GM19351 (cell line): ENCODE measurements around the gene ZFP92.
A peak's percentile ranks its signal among the peaks of the same experiment; 100 is the strongest.
"Not testable (repeated sequence)": the region's sequence is repeated elsewhere in the genome, so short reads cannot be mapped to it uniquely, and the experiment has no call there.

Experiments used
- ATAC-seq: cut with Tn5 transposase; IDR thresholded peaks from one replicate; pipeline ENCODE4 v1.9.1; 2021; ENCODE audit warnings: mild to moderate bottlenecking, moderate library complexity; ENCODE audit not compliant: unreplicated experiment

Gene ZFP92

DNA sequence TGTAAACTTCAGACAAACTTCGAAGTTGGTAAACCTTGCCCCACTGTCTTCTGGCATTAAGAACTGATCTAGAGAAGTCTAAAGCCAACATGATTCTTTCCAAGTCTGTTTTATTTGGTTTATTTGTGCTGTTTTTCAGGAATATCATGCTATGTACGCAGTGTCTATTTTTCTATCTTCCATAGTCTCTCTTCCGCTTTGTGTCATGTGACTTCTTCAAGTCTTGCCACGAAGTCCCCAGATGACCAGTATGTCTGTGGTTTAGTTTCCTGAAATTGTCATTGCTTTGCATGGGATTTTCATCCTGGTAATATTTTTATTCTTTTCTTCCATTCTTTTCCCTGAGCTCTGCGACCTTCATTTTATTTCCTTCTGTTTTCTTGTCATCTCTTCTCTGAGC, 25.2 kb upstream of the ZFP92 start:
- ATAC-seq: no peak

DNA sequence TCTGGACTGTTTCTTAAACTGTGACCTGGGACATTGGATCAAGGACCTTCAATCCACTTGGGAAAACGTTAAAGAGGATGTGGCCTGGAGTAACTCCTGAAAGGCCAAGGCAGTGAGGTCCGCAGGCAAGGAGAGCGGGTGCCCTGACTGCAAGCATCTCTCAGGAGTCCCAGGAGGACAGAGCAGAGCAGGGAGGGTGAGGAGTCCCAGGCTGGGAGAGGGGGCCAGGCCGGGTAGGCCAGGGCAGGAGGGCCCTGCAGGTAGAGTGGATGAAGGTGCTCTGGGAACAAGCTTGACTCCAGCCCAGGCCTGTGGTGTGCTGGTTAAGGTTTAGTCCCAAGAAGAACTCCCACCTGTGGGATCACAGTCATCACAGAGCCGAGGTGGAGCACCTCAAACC, 23.9 kb upstream of the ZFP92 start:
- ATAC-seq: no peak

DNA sequence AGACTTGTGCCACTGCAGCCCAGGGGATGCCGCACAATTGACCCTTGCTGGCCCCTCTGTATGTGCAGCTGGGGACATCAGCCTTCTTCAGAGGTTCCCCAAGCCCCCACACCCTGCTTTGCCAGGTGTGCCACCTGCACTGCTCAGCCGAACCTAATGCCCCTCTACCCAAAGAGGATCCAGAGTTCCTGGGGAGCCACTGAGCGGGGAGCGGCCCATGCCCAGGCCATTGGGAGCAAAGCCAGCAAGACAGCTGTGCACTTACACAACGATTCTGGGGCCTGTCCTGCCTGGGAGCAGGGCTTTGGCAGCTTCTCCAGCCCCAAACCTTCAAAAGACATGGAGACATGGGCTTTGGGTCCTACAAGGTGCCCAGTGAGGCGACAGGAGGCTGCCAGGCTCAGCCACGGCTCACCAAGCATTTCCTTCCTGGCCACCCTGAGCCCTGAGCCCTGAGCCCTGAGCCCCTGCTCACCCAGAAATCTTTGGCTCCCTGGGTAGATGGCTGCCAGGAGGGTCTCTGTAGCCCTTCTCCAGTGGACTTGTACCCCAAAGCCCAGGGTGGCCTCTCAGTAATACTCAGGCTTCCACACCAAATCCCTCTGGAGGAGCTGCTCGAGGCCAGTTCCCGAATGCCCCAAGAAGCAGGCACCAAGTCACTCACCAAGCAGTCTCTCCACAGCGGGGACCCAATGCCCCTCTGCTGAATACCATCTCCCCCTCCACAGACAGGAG, 23.1 kb upstream of the ZFP92 start:
- no peak for ATAC-seq

DNA sequence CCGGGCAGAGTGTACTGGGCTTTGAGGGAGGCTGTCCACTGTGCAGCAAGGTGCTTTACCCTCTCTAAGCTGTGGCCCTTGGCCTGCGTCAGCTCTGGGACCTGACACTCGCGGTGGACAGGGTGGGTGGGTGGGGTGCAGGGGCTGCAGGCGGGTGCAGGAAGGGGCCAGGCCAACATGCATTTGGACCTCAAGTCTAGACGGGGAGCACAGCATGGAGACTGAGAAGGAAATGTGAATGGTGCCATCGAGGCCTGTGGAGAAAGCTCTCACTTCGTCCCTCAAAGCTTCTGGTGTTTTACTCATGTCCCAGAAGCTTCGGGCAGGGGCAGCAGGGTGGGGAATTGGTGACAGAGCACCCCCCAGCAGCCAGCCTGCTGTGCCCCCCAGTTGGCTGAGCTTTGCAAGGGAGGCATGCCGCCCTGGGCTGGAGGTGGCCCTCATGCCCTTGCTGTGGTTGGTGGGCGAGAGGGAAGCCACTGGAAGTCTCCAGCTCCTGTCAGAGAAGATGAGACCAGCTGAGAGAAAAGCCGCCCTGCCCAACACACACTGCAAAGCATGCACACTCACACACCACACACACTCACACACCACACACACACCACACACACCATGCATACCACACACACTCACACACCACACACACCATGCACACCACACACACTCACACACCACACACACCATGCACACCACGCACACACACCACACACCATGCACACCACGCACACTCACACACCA, 22.4 kb upstream of the ZFP92 start:
- ATAC-seq: no peak

DNA sequence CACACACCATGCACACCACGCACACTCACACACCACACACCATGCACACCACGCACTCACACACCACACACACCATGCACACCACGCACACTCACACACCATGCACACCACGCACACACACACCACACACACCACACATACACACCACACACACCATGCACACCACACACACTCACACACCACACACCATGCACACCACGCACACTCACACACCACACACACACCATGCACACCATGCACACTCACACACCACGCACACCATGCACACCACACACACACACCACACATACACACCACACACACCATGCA, 21.9 kb upstream of the ZFP92 start:
- not testable (repeated sequence) for ATAC-seq

DNA sequence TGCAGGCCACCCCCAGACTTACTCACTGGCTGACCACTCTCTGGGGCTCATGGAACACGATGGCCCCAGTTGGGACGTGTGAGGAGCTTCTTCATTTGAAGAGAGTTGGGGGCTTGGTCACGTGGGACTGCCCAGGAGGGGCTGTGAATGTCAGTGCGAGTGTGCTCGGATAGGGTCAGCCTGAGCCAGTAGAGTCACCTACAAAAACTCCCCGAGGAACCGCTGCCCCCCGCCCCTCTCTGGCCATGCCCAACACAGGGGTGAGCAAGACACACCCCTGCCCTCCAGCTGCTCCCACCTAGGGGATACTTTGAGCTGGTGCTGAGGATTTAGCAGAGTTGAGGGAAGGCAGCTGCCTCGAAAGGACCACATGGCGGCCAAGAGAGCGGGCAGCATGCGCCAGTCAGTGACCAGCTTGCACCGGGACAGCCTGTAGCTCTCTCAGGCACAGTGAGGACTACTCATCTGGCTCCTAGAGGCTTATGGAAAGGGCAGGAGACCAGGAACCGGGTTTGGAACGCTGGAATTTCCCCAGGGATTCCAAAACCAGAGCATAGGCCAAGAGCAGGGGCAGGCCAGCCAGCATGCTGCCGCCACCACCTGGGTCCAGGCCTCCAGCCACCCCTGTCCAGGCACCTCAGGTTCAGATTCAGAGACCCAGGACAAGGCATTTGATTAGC, 18.5 kb upstream of the ZFP92 start:
- ATAC-seq: no peak

DNA sequence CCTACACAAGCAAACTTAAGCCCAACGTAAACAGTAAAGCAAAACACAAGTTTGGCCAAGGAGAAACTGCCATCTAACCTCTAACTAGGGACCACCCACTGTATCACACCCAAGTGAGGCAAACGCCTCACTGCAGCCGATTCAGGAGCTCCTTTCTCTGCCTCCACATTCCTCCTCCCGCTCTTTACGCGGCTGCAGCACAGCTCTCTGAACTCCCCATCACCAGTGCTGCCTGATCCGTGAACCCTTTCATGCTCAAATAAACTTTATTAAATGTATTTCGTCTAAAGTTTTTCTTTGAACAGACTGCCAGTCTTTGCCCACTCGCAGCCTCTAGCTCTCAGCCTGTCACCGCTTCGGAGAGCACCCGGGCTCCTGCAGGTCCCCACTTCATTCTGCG, 16.7 kb upstream of the ZFP92 start:
- no peak for ATAC-seq

DNA sequence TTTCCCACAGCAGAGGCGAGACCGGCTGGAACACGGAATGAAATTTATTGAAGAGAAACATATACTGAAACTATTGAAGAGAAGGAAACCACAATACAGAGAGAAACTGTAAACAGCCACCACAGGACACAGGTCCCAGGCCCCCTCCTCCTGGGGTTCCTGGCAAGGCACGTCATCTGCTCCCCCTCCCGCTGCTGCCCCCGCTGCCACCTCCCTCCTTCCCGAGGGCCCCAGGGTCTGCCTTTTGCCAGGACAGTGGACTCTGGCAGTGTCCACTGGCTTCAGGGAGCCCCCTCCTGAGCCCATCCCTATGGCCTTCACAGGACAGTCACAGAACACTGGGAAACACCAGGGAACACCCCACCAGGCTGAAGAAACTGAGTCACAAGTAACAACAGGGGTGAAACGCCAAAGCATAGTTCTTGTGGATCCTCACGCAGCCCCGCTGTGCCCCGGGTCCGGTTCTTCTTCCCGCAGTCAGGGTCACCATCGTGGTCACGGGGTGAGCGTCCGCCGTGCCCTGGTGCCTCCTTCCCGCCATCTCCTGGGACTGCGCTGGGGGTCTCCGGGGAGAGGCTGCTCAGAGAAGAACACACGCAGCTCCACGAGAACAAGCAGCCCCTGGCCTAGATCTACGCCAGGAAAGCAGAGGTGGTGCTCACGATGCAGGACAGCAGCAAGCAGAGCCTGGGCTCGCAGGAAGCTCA, 15.5 kb upstream of the ZFP92 start:
- ATAC-seq: no peak

DNA sequence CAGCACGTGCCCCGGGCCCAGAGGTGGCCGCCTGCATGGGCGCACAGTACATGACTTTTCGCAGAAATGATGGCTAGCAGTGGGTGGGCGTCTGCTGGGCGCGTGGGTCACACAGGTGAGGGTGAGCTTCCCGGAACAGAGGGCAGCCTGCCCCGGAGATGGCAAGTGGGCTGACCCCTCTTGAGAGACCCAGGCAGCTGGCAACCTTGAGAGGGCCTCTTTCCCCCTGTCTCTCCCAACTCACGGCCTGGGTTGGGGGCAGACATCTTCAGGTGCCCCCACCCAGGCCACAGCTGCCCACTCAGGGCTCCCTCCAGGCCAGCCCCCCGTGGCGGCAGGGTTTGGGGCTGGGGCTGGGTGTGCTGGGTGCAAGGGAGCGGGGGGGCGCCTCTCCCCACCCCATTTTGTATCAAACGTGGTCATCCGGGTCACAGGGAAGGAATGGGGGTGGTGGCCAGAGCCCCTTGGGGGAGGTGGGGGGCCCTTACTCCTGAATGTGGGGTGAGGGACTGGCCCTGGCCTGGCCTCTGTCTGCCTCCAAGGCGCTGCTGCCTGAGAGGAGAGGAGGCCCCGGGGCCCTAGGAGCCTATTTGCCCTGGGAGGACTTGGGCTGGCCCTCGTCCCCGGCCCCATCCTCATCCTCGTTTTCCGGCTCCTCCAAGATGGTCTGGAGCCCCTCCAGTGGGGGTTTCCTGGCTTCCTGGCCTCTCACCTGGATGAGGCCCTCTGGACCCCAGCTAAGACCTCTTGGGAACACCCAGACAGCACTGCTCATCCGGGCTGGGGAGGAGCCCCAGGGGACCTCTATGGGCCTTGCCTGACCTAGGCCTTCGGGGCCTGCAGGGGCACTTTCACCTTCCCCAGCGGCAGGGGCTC, 14.7 kb upstream of the ZFP92 start:
- ATAC-seq: no peak

DNA sequence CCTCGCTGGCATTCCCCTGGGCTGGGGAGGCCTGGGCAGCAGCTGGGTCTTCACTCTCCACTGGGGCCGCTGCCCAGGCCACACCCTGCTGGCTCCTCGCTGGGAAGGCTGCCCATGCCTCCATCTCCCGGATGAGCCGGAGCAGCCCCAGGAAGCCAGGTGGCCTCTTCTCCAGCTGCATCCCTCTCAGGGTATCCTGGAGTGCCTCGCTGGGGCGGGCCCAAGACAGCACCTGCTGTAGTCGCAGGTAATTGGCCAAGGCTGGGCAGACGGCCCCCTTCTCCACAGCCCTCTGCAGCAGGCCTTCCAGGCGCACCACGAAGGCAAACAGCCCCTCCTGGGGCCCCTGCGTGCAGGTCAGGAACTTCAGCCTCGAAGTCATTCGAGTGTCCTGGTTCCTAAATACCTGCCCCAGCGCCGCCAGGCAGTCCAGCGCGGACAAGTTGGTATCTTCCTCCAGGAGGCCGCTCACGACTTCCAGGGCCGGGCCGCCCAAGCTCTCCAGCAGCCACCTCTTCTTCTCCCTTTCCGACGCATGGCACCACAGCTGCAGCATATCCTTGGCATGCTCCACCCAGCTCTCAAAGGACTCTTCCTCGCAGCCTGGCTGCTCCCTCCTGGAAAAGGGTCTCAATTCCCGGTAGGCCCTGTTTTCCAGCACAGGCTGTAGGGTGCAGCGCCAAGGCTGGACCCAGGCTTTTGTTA, 13.9 kb upstream of the ZFP92 start:
- no peak for ATAC-seq

DNA sequence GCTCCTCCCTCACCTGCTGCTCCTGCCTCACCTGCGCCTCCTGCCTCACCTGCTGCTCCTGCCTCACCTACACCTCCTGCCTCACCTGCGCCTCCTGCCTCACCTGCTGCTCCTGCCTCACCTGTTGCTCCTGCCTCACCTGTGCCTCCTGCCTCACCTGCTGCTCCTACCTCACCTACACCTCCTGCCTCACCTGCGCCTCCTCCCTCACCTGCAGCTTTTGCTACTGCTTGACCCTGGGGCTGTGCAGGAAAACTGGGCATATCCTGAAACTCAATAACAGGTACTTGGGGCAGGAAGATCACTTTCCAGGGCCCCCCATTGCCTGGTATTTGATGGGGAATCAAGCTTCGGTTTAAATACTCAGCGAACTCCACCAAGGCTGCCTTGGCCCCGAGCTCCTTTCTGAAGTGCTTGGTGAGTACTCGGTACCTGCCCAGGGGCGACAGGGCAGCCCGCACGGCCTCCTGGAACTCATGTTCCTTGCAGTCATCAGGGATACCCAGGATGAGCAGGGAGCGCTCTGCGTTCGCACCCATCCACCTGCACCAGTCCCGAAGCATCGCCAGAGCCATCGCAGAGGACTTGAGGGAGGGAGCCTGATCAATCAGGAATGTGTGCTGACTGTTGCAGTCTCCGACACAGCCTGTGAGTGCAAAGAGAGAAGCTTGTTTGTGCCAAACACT, 12.9 kb upstream of the ZFP92 start:
- no peak for ATAC-seq

DNA sequence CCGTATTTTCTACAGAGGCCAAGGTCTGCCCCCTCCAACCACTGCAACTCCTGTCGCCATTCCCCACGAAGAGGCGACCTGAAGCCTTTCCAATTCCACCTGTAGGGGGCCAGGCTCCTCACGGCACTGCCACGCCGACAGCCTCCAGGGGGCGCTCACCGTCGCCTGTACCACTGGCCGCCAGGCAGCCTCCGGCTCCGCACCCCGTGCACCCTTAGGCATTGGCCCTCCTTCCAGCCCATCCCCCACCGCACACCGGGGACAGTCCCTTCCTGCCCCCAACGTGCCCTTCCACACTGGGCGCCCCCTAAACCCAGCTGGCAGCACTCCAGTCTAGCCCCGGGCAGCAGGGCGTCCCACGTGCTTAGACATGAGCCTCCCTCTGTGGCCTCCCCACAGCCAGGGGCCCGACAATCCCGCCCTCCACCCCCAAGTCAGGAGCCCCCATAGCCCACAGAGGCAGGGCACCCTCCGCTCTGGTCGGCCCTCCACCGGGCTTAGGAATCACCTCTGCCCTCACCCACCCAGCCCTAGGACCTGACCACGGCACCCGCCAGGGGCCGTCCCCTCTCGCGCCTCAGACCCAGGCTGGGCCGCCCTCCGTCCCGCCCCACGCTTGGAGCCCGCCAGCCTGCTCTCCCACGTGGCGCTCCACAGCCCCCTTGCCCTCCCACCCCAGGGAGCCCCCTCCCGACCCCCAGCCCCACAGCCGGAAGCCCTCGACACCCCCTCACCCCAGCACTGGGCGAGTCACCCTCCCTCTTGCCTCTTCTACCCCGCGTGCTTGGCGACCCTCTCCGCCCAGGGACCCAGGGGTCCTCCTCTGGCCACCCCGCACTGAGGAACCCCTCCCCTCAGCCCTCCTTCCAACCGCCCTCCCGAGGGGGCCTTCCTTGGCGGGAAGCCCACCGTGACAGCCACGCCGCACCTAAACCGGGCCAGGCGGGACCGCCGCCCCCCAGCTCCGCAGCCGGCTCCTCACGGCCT, 10.8 kb upstream of the ZFP92 start:
- ATAC-seq: peak; percentile 77

DNA sequence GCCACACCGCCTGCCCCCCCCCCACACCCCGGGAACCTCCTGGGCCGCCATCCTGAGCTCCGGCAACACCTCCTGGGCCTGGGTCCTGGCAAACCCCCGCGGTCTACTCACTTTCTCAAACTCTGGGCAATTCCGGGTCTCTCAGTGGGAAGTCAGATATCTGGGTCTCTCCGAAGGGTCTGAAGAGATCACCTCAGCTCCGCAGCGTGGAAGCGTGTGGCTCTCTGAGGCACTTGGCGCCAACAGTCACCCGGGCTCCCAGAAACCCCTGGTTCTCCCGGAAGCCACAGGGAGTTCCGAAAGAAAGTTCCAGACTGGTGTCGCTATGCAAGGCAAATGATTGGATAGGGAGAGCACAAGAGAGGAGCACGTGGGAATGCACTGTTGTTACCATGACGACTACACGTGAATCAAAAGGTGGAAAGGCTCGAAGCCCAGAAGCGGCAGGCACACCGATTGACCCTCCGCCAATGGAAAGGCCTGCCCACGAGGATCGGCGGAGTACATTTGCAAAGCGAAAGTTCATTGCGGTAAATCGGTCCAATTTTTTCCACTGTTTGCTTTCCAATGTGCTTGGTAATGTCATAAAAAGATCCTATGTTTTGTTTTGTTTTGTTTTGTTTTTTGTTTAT, 10.0 kb upstream of the ZFP92 start, which contains the start of gene PNMA6E:
Gene PNMA6E, minus strand, starts transcription at position 218 of the 632 bp plus-strand sequence. CDS start 2,501 bp downstream, outside the sequence.
- no peak for ATAC-seq

DNA sequence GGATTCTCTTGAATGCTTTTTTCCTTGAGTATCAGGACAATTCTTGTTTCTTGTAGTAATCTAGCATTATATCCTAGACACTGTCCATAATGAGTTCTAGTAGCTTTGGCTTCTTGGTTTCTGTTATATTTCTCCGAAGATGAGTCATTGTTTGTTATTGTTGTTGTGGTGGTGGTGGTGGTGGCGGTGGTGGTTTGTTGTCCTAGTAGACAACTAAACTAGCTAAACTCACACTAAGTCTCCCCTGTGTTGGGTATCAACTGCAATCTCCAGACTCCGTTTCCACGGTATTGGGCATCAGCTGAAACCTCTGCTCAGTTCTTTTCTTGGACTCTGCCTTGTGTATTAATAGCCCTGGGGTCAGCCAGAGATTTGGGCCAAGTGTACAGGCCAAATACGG, 6.9 kb upstream of the ZFP92 start:
- not testable (repeated sequence) for ATAC-seq

DNA sequence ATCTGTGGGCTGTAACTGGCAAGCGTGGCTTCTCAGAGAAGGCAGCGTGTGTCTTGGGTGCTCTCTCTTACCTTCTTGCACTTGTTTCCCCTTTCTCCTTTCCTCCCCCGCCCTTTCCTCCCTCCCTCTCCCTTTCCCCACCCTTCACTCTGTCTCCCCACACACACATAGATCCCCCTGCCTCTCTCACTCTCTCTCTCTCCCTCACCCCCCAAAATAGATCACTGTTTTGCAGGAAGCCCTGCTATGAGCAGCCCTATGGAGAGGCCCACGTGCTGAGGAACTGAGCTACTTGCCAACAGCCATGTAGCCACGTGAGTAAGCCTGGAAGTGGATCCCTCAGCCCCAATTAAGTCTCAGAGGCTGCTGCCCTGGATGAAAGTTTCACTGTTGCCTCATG, 5.8 kb upstream of the ZFP92 start:
- ATAC-seq: no peak

DNA sequence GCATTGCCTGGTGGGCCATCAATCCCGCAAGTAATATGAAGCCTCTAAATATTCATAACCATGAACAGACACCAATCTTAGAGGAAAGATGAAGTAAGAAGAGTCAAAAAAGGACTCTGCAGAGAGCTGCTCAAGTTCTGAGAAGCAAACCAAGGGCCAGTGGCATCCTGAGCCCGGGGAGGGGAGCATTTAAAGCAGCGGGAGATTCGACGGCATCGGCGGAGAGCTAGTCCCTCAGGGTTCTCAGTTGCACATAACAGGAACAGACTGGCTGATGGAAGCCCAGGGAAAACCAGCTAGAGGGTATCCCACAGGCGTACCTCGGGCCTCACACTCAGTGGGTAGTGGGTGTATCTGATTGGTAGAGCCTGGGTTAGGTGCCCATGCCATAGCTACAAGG, 5.3 kb upstream of the ZFP92 start:
- no peak for ATAC-seq

DNA sequence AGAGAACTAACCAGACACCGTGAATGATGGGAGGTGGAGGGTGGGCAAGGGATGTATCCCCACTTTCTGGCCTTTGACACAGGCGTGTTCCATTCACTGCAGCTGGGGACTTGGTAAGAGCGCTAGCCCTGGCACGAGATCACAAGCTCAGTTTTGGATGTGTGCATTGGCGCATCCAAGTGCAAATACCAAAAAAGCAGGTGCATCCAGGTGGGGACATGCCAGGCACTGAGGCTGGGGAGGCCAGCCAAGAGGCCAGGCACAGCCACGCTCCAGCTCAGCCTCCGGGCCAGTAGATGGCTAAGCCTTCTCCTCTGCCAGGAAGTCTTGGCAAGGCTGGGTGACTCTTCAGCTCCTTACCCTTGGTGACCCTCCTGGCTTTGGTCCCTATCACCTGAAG, 4.4 kb upstream of the ZFP92 start:
- no peak for ATAC-seq

DNA sequence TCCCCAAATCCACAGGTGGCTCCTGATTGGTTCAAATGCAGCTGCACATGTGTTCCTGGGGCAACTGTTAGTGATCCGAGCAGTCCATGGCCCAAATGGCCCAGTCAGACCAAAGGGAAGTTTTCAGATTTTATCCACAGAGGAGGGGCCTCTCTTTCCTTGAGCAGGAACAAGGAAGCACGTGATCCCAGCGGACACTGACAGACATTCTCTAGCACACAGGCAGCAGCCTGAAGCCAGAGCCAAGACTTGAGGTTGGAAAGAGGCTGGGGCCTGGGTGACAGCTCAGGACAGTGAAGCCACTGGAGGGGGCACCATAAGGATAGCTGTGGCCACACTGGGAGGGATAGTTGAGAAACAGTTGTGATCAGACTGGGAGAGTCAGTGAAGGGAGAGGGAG, 3.5 kb upstream of the ZFP92 start:
- ATAC-seq: no peak
